NCI-H774 (cell line): ENCODE measurements around the gene NXPH1.
A peak's percentile ranks its signal among the peaks of the same experiment; 100 is the strongest.

ENCODE experiments used
- DNase-seq: peaks from one replicate; lab custom pipeline; 2025; lab: John Stamatoyannopoulos, UW

Gene NXPH1

DNA sequence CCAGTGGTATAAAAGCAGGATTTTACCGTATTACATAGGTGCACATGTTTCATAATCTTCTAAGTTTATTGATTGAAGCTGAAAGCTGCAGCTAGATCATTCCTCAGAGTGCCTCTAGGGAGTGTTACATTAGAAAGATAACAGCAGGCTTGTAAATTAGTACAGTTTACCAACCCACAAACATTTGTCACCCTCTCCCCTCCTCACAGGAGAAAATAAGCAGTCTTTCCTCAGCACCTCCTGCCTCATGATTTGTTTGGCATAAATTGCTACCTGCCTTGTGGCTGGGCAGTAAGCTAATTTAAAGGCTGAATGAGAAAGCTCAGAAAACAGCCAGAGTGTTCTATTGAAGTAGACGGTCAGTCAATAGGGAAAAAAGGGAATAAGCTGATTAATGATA is 74.2 kb downstream of the NXPH1 start:
- no peak for DNase-seq

GRCh38 chr7:8509621-8510020 is 76.2 kb downstream of the NXPH1 start:
- no peak for DNase-seq

DNA sequence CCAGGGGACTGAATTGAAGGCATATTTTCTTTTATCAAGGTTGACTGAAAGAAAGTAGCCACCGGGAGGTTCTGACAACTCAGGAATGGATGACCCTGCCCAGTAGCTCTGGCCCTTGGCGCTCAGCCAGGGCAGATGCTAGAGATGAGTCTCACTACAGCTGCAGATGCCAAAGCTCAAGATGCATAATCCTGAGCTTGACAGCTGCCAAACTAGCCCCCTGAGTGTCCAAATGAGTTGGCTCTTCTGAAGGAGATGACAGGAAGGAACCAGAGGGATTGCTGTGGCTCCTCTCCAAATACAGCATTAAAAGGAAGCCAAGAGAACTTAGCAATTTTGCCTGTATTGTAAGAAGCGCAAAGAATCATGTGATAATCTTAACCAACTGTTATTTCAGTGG is 78.4 kb downstream of the NXPH1 start:
- DNase-seq, result no peak

GRCh38 chr7:8514781-8515519 is 81.5 kb downstream of the NXPH1 start:
- DNase-seq, result no peak

- DNase-seq, result no peak
These were observed 82.3 kb downstream of the NXPH1 start for GRCh38 chr7:8515640-8516185.

GRCh38 chr7:8516976-8517375 is 83.6 kb downstream of the NXPH1 start:
- no peak for DNase-seq

DNA sequence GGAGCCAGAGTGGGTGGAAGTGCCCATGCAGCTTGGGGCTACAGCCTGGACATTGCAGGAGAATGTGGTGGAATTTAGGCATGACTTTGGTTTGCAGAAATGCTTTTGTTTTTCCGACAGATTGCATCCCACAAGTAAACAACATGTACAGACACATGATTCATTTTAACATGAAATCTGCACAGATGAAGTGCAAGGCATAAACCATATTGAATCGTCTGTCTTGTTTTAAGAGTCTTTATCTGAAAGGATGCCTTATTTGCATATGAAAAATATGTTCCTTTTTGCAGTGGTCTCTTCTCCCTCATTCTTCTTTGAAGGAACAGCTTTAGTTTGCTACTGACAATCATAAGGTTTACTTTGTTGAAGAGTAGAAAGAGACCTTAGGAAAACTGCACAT is 94.9 kb downstream of the NXPH1 start:
- DNase-seq, result no peak

DNA sequence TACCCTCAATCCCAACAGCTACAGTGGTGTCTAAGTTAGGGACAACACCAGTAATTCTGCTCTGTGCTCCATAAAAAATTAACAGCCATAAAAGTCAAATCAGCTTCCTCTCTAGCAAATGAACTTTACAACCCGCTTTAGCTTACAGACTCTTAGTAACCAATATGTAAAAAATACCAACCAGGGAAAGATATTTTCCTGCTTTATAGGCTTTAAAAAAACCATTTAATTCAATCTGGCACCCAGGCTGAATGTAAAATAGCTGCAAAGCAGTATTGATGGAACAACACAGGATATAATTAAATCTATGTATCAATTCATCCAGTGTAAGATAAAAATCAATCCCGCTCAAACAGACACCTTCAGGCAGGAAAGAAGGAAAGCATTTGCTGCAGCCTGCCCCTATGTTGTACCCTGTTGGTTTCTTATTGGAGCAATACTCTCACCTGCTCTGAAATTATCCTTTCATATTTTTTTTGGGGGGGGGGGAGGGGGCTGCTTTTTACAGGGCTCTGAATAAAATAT is 98.6 kb downstream of the NXPH1 start:
- DNase-seq, result no peak

DNA sequence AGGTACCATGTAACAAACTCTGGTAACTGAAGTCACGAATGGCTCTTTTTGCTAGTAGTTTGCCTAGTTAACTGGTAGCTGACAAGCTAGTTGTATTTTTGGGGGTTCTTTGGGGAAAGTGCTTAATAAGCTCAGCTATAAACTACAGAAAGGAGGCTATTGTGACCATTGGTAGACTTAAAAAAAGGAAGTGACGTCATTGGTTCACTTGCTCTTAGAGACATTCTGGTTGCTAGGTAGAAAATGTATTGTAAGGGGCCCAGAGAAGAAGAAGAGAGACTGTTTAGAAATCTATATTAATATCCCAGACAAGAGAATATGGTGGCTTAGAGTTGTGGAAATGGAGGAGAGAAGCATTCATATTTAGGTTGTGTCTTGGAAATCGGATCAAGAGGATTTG is 103.0 kb downstream of the NXPH1 start:
- no peak for DNase-seq

- DNase-seq, result no peak
These were observed 115.6 kb downstream of the NXPH1 start for GRCh38 chr7:8549046-8549445.

DNA sequence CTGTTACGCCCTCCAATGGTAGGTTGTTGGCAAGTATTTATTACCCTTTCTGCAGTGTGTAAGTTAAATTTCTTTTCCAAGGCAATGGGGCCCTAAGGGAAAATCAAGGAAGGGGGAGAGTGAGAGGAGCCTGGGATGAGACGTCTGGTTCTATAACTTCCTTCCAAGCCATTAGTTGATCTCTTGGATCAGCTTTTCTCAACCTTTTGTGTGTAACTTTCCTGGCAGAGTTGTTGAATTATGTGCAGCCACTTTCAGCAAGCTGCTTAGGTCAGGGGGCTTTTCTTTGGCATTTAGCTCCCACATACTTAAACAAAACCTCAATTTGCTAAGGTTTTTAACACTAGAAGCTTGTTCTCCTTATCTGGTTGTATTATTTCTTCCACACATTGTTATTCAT is 127.1 kb downstream of the NXPH1 start:
- no peak for DNase-seq

GRCh38 chr7:8561449-8561848 is 128.0 kb downstream of the NXPH1 start:
- no peak for DNase-seq

GRCh38 chr7:8564281-8564680 is 130.9 kb downstream of the NXPH1 start:
- DNase-seq, result no peak

GRCh38 chr7:8566016-8566415 is 132.6 kb downstream of the NXPH1 start:
- DNase-seq, result no peak

DNA sequence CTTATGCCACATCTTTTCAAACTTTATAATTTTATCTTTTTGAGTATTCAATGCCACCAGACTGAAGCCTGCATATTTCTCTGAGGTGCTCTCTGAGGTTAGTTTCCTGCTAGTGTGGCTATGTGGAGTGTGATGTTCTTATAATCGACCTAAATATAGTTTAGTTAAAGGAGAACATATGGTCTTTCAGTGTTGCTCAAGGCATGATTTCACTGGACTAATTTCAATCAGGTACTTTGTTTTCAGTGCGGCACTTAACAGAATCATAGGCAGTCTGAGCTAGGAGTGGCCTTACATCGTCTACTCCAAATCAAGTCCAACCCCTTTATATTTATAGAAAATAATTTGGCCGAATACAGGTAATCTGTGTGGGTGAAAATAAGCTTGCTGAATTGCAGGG is 134.2 kb downstream of the NXPH1 start:
- no peak for DNase-seq

DNA sequence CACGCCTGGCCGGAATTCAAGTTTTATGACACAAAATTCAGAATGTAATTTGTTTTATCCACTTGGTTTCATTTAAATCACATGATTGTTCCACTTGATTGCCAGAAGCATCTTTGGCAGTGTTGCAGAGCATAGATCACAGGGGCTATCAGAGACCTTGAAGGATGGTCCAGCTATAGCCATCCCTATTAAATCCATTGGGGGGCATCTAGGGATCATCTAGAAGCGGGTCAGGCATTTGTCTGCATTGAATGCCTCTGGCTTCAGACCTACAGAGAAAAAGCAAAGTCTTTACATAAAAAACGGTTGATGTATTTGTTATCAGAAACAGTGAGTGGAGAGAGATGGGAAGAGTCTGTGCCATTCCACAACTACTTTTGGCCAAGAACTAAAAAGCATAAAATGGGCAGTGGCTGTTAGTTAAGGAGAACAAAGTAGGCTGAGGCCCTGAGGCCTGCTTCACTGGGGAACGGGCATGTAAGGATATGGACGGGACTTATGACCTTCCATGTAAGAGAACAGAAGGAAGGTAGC is 146.3 kb downstream of the NXPH1 start:
- DNase-seq, result no peak

- no peak for DNase-seq
These were observed 148.4 kb downstream of the NXPH1 start for GRCh38 chr7:8581842-8582241.

GRCh38 chr7:8582728-8583127 is 149.3 kb downstream of the NXPH1 start:
- DNase-seq, result no peak

- DNase-seq, result no peak
These were observed 152.2 kb downstream of the NXPH1 start for GRCh38 chr7:8585591-8585990.

DNA sequence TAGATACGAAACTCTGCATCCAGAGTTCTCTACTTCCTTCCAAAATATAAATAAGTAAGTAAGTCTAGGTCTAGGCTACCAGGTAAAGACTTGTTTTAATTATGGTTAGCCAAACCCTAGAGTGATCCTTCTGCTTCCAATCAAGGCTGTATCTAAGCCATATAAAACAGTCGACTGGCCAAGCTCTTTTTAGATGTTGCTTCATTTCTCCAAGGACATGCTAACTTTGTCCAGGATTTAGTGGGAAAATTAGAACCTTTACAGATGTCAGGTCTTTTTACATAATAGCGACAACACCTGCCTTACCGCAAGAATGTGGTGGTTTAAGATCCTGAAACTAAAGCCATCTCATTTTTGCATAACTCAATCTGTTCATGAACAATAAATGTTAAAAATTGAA is 156.8 kb downstream of the NXPH1 start:
- no peak for DNase-seq

GRCh38 chr7:8590791-8591190 is 157.4 kb downstream of the NXPH1 start:
- DNase-seq, result peak; percentile 34

DNA sequence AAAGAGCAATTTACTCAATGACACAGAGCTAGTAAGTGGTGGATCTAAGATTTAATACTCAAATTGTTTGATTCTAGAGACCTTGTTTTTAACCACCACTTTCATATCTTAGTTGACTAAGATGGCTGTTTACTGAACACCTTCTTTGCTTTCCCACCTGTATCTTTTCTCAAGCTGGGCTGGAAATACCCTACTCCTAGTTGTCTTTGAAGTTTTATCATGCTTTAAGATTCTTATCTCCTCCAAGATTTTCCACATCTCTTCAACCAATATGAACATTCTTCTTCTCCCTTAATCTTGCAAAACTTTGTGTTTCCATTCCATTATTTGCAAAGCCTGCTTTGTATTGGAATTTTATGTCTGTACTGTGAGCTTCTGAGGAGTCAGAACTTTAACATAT is 157.9 kb downstream of the NXPH1 start:
- no peak for DNase-seq

GRCh38 chr7:8592167-8592566 is 158.8 kb downstream of the NXPH1 start:
- no peak for DNase-seq

GRCh38 chr7:8594115-8594514 is 160.7 kb downstream of the NXPH1 start:
- no peak for DNase-seq
